GM12801 (cell line): ENCODE measurements around the gene USP47.

Experiments used
- CTCF ChIP-seq: IDR thresholded peaks from one replicate; pipeline ENCODE4 v1.5.1; 2011; ENCODE audit warnings: control low read depth; ENCODE audit not compliant: insufficient read length; ENCODE audit errors: extremely low read depth

USP47 gene

GRCh38 chr11:11860103-11860979, 18.6 kb downstream of the USP47 start:
- no peak for TF ChIP-seq CTCF

- no peak for TF ChIP-seq CTCF
Observed at GRCh38 chr11:11862999-11863398, 21.2 kb downstream of the USP47 start.

- no peak for TF ChIP-seq CTCF
Observed at GRCh38 chr11:11864332-11864731, 22.6 kb downstream of the USP47 start.

GRCh38 chr11:11864803-11865202, 23.0 kb downstream of the USP47 start:
- TF ChIP-seq CTCF: no peak

GRCh38 chr11:11865449-11865848, 23.7 kb downstream of the USP47 start:
- TF ChIP-seq CTCF: no peak

GRCh38 chr11:11866203-11866602, 24.4 kb downstream of the USP47 start:
- no peak for TF ChIP-seq CTCF

GRCh38 chr11:11867720-11868119, 25.9 kb downstream of the USP47 start:
- no peak for TF ChIP-seq CTCF
